Activated CD8-positive, alpha-beta memory T cell treated with anti-CD3 and anti-CD28 coated beads for 36 hours (primary cell): ENCODE measurements around the gene FIBCD1. TPM values are rescaled to one million over a fixed set of nuclear protein-coding genes. Genes with fewer than 3 reads are reported as not detected.

Source experiments
- CTCF ChIA-PET: fragments of 350-600 bp; sonication (Branson Sonifier 250); formaldehyde crosslinking; loops from one replicate; lab custom pipeline; 2021; ENCODE audit warnings: antibody characterized with exemption; lab: Charles Lee
- POLR2A ChIA-PET: fragments of 350-600 bp; sonication (Branson Sonifier 250); formaldehyde crosslinking; loops from one replicate; lab custom pipeline; 2021; ENCODE audit warnings: antibody characterized with exemption; lab: Charles Lee
- total RNA-seq, 2 experiments: library from RNA; stranded (reverse); gene quantifications; one replicate each; pipeline ENCODE4 v1.2.3, GENCODE V29; 2021

FIBCD1 gene
- total RNA-seq: not detected

GRCh38 chr9:130938652-130939404, at the start of gene FIBCD1:
FIBCD1 (minus strand) TSS chr9:130939247; CDS start chr9:130938607, 640 bp downstream.
- POLR2A ChIA-PET: no interaction called here
- CTCF ChIA-PET: interaction anchor here (1.4 kb wide), 1 partner anchor 67 kb away, joined by 4 read pairs; no protein-coding TSS in a partner anchor

DNA sequence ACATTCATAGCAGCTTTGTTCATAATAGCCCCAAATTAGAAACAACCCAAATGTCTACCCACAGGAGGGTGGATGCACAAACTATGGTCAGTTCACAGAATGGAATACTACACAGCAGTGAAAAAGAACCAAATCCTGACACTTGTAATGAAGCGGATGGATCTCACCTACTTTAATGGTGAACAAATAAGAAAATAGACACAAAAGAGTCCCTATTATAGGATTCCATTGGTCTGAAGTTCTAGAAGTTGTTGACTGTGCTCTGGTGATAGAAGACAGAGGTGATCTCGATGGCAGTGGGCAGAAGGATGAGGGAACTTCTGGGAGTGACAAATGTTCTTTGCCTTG, 49.3 kb upstream of the FIBCD1 start:
- CTCF ChIA-PET: no interaction called here
- POLR2A ChIA-PET: no interaction called here

- CTCF ChIA-PET: no interaction called here
Observed at GRCh38 chr9:130987738-130988399, 48.8 kb upstream of the FIBCD1 start.

GRCh38 chr9:130987054-130987453, 48.0 kb upstream of the FIBCD1 start:
- CTCF ChIA-PET: no interaction called here
- POLR2A ChIA-PET: no interaction called here

More at GRCh38 chr9:130987738-130988399, 48.8 kb upstream of the FIBCD1 start:
- POLR2A ChIA-PET: no interaction called here

DNA sequence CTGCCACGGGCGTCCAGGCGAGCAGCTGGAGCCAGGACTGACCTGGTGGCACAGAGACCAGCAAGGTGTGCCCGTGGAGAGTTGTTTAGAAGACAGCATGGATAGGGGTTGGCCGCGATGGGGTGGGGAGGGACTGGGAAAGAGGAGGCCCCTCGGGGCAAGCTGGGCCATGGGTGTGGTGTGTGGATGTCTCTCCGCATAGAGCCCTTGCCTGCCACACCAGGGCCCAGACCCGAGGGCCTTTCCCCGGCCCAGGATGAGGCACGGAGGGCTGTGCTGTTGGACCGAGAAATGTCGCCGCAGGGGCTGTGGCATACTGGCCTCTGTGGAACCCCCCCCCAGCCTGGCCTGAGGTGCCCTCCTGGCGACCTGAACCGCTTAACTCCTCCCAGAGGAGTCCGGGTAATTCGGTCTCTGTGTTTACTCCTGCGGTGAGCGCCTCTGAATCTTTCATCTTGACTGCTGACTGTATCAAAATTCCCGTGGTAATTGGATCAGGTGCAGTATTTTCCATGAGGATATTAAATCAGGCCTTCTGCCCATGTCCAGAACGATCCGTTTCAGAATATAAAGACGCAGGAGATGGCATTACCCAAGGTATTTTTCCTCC, 47.4 kb upstream of the FIBCD1 start:
- ChIA-PET CTCF (no interaction called here), POLR2A (no interaction called here)

DNA sequence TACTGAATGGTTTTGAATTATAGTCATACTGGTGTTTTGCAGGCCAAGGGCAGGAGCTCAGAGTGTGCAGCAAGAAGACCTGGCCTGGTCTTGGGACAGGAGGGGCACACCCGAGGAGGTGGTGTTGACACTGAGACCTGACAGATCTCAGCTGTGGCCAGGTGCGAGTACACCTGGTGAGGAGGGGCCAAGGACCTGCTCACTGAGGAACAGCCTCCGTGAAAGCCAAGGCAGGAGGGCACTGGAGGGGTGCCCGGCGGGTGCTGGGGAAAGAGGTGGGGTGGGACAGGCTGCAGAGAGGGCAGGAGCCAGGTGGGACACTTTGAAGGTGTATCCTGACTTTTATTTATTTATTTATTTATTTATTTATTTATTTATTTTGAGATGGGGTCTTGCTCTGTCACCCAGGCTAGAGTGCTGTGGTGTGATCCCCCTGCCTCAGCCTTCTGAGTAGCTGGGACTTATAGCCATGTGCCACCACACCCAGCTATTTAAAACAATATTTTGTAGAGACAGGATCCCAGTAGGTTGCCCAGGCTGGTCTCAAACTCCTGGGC, 46.6 kb upstream of the FIBCD1 start:
- CTCF ChIA-PET: interaction anchor here (0.5 kb wide), 1 partner anchor 257 kb away, joined by 3 read pairs; no protein-coding TSS in a partner anchor
- POLR2A ChIA-PET: no interaction called here

- ChIA-PET POLR2A (no interaction called here), CTCF (no interaction called here)
Observed at GRCh38 chr9:130985029-130985428, 46.0 kb upstream of the FIBCD1 start.

DNA sequence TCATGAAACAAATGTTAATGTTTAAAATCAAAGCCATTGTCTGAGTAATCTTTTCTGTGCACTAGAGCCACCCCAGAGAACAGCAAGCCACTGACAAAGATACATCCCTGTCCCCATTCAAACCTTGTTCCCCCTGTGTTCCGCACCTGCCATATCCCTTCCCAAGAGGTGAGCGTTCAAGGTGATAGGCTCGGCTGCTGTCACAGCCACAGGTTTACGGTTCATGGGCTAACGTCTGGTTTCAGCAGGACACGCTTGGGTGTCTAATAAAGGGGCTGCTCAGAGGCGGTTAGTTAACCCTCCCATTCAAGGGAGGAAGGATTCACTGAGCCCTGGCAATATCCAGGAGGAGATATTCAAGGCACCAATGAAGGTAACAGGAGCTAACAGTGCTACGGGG, 45.5 kb upstream of the FIBCD1 start:
- ChIA-PET CTCF (interaction anchor here (0.6 kb wide), 1 partner anchor 21 kb away, joined by 4 read pairs; no protein-coding TSS in a partner anchor), POLR2A (no interaction called here)

DNA sequence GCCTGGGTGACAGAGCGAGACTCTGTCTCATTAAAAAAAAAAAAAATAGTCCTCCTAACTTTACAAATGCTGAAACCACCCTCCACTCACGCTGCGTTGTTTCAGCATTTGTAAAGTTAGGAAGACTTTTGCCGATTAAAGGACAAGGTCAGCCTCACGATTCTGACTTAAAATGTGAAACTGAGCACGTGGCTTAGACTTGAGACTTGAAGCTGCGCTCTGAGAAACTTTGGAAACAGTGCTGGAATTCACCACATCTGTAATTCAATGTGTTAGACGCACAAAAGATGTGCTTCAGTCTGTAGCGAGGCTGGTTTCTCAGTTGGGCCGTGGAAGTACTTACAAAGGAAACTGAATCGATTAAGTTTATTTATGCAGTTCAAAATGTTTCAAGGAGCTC, 44.9 kb upstream of the FIBCD1 start:
- POLR2A ChIA-PET: no interaction called here
- CTCF ChIA-PET: interaction anchor here (0.6 kb wide), 1 partner anchor 22 kb away, joined by 4 read pairs; no protein-coding TSS in a partner anchor

DNA sequence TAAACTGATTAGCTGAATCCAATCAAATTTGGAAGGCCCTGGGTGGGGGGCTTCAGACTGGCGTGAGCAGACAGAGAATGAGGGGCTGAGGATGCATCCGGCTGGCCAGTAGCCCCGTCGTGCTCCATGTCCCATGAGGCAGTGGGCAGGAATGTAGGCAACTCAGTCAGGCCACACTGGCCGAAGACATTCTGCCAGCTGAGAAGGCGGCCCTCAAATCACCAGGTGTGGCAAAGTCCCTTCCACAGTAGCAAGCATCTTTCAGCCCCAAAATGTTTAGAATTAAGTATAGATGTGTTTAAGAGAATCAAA, 44.3 kb upstream of the FIBCD1 start:
- ChIA-PET CTCF (interaction anchor here (0.6 kb wide), 1 partner anchor 1239 kb away, joined by 3 read pairs; no protein-coding TSS in a partner anchor), POLR2A (no interaction called here)

- POLR2A ChIA-PET: no interaction called here
- CTCF ChIA-PET: interaction anchor here (0.6 to 1.4 kb wide), 2 partner anchors 16 to 1238 kb away, joined by 3 to 4 read pairs; no protein-coding TSS in a partner anchor
Observed at GRCh38 chr9:130982636-130983358, 43.8 kb upstream of the FIBCD1 start.

DNA sequence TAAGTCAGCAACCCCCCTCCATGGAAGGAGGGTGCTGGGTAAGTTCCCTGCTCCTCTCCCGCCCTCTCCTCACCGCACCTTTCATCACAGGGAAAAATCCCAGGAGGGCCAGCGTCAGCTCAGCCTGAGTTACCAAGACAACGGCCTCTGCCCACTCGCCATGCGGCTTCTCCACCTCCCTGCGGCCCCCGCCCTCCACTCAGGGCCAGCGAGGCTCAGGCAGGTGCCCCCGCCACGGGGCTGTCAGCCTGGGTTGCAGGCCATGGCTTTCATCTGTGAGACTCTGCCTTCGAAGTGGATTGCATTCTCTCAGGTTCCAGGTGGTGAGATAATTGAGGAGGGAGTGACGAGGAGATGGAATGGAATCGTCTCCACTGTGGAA, 42.7 kb upstream of the FIBCD1 start:
- CTCF ChIA-PET: interaction anchor here (1.2 to 1.4 kb wide), 2 partner anchors 17 to 65 kb away, joined by 3 to 4 read pairs; no protein-coding TSS in a partner anchor
- POLR2A ChIA-PET: no interaction called here

DNA sequence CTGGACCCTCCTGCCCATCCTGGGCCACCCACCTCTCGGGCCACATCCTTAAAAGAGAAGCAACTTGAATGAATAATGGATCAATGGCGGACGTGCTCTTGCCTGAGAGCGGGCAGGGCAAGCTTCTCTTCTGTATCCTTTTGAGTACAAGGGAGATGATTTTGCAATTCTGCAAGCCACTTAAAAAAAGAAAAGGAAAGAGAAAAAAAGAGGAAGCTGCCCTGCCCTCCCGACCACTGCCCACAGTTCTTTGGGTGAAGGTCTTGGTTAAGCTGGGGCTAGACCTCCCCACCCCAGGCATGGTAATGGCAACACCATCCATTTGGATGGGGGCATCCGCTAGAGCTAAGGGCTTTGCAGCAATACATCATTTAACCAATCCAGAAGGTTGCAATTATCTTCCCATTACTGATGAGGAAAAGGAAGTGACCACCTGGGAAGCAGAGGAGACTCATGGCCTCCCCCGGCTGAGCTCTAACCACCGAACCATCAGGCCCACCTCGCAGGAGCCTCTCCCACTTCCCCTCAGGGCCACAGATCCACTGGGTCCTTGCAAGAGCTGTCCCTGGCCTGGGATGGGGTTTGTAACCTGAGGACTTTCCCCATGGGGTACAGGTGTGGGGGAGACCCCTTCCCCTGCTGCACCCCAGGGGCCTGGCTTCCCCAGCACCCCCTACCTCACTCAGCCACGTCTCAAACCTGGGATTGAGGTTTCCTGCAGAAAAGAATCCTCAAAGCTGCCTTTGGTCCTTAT, 42.1 kb upstream of the FIBCD1 start:
- POLR2A ChIA-PET: no interaction called here
- CTCF ChIA-PET: interaction anchor here (1.2 to 1.4 kb wide), 2 partner anchors 17 to 65 kb away, joined by 3 to 4 read pairs; no protein-coding TSS in a partner anchor

- ChIA-PET CTCF (interaction anchor here (1.2 kb wide), 1 partner anchor 66 kb away, joined by 3 read pairs; no protein-coding TSS in a partner anchor), POLR2A (no interaction called here)
Observed at GRCh38 chr9:130980526-130980925, 41.5 kb upstream of the FIBCD1 start.

DNA sequence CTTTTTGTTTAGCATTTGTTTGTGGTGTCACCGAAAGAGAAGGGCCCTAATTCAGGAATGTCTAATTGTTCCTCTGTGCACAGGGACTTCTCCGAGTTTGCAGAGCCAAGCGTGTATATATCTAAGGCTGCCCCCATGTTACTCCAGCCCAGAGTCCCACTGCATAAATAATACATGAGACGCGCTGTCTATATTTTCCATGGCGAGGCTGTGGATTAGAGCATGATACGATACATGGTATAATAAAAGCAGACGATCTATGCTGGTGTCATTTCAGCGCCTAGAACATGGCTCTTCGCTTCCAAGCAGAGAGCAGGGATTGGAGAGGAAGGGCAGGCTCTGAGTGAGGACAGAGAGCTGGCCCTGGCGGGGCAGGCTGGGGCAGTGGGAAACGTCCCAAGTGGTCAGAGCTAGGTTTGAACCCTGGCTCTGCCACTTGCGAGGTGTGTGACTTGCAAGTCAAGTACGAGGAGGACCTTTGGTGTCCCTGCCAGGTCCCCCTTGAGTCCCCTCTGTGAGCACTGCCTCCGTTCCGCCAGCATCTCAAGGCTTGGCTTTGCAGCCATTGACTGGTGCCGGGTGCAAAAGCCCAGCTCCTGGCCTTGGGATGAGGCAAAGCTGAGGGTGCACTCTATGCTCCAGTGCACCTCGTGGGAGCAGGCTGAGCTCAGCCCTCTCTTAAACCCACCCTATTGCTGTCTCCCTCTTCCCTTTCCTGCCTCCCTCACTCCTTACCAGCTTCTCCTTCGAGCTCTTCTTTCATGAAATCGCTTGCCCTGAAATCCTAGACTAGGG, 40.7 kb upstream of the FIBCD1 start:
- ChIA-PET POLR2A (interaction anchor here (0.6 kb wide), 1 partner anchor 1678 kb away, joined by 3 read pairs; no protein-coding TSS in a partner anchor), CTCF (no interaction called here)

GRCh38 chr9:130977811-130978221, 38.8 kb upstream of the FIBCD1 start:
- ChIA-PET POLR2A (no interaction called here), CTCF (no interaction called here)

- ChIA-PET CTCF (no interaction called here), POLR2A (no interaction called here)
Observed at GRCh38 chr9:130975932-130976841, 37.1 kb upstream of the FIBCD1 start.
